IMR-90 (cell line): ENCODE measurements around the gene PTPRK. TPM values are rescaled to one million over a fixed set of nuclear protein-coding genes. Genes with fewer than 3 reads are reported as not detected.

ENCODE experiments used
- ATAC-seq: fragments of 200-7000 bp; cut with Tn5 transposase; 2 replicates; pipeline ENCODE4 v1.9.1; 2020; ENCODE audit warnings: low read depth, mild to moderate bottlenecking, moderate library complexity
- BruUV-seq: library from RNA; stranded (reverse); fragments of 400-500 nt; replicated peaks from 2 replicates; lab custom pipeline; 2021; lab: Mats Ljungman, UMichigan
- CTCF ChIA-PET: fragments of 300-600 bp; formaldehyde crosslinking; extraction: SDS; loops from one replicate; lab custom pipeline; 2021; ENCODE audit warnings: antibody characterized with exemption; lab: Yijun Ruan, JAX
- POLR2A ChIA-PET: fragments of 300-600 bp; sonication (Branson Sonifier 250); formaldehyde crosslinking; loops from one replicate; lab custom pipeline; 2022; ENCODE audit warnings: antibody characterized with exemption; ENCODE audit not compliant: unreplicated experiment; lab: Charles Lee
- DNase-seq: peaks from one replicate; pipeline ENCODE4 v3.0.0; 2013
- H2AFZ ChIP-seq: replicated peaks from 2 replicates; pipeline ENCODE3; 2013; ENCODE audit warnings: low read length, mild to moderate bottlenecking; ENCODE audit not compliant: poor library complexity
- H2AK5ac ChIP-seq: 2 replicates; pipeline ENCODE4 v1.6.1; 2013; ENCODE audit warnings: low read depth, low read length, inconsistent platforms
- H2AK9ac ChIP-seq: replicated peaks from 2 replicates; pipeline ENCODE3; 2013; ENCODE audit warnings: mild to moderate bottlenecking, low read depth, low read length, moderate library complexity; ENCODE audit not compliant: poor library complexity
- H2BK120ac ChIP-seq: 2 replicates; pipeline ENCODE4 v1.6.1; 2013; ENCODE audit warnings: low read depth, low read length, inconsistent platforms
- H2BK15ac ChIP-seq: 3 replicates; pipeline ENCODE4 v1.6.1; 2013; ENCODE audit warnings: low read depth, low read length, inconsistent platforms
- H2BK20ac ChIP-seq: 2 replicates; pipeline ENCODE4 v1.6.1; 2013; ENCODE audit warnings: low read depth, mild to moderate bottlenecking, inconsistent platforms, low read length, moderate library complexity
- H2BK5ac ChIP-seq: 2 replicates; pipeline ENCODE4 v1.6.1; 2013; ENCODE audit warnings: mild to moderate bottlenecking, low read depth, low read length, inconsistent platforms; ENCODE audit not compliant: poor library complexity, severe bottlenecking
- H3K14ac ChIP-seq: replicated peaks from 2 replicates; pipeline ENCODE4 v1.6.1; 2013; ENCODE audit warnings: low read depth, low read length, inconsistent platforms
- H3K18ac ChIP-seq: 2 replicates; pipeline ENCODE4 v1.6.1; 2013; ENCODE audit warnings: low read depth, low read length, control low read depth
- H3K23ac ChIP-seq: 2 replicates; pipeline ENCODE4 v1.6.1; 2013; ENCODE audit warnings: low read depth, low read length, inconsistent platforms
- H3K27ac ChIP-seq: 2 replicates; pipeline ENCODE4 v1.5.1; 2013; ENCODE audit warnings: mild to moderate bottlenecking, control low read depth, low read length; ENCODE audit not compliant: insufficient read depth
- H3K27me3 ChIP-seq: 2 replicates; pipeline ENCODE4 v1.6.1; 2013; ENCODE audit warnings: low read length; ENCODE audit not compliant: control insufficient read depth, insufficient read depth
- H3K36me3 ChIP-seq: 2 replicates; pipeline ENCODE4 v1.6.1; 2013; ENCODE audit warnings: low read length, mixed read lengths; ENCODE audit not compliant: control insufficient read depth, insufficient read depth
- H3K4ac ChIP-seq: 2 replicates; pipeline ENCODE4 v1.6.1; 2013; ENCODE audit warnings: low read depth, low read length, inconsistent platforms
- H3K4me1 ChIP-seq: 2 replicates; pipeline ENCODE4 v1.6.1; 2013; ENCODE audit warnings: low read length, mixed read lengths; ENCODE audit not compliant: control insufficient read depth, insufficient read depth
- H3K4me2 ChIP-seq: 2 replicates; pipeline ENCODE4 v1.6.1; 2013; ENCODE audit warnings: low read depth, mild to moderate bottlenecking, control low read depth, low read length, moderate library complexity
- H3K4me3 ChIP-seq: 2 replicates; pipeline ENCODE4 v1.5.1; 2013; ENCODE audit warnings: low read depth, mild to moderate bottlenecking, control low read depth, low read length, moderate library complexity; ENCODE audit not compliant: insufficient read depth
- H3K56ac ChIP-seq: 2 replicates; pipeline ENCODE4 v1.6.1; 2013; ENCODE audit warnings: low read length, inconsistent platforms; ENCODE audit not compliant: insufficient read depth; ENCODE audit errors: extremely low read depth
- H3K79me1 ChIP-seq, 2 experiments: 2 replicates each; pipeline ENCODE4 v1.6.1; 2013; ENCODE audit warnings: low read length in 2 of 2, inconsistent platforms in 1 of 2, low read depth in 1 of 2
- H3K9ac ChIP-seq: 2 replicates; pipeline ENCODE4 v1.6.1; 2013; ENCODE audit warnings: low read depth, low read length, control low read depth
- H3K9me1 ChIP-seq: 2 replicates; pipeline ENCODE4 v1.6.1; 2013; ENCODE audit warnings: low read length, inconsistent platforms; ENCODE audit not compliant: insufficient read depth
- H3K9me3 ChIP-seq: 2 replicates; pipeline ENCODE4 v1.6.1; 2013; ENCODE audit warnings: low read length; ENCODE audit not compliant: control insufficient read depth, insufficient read depth
- H4K20me1 ChIP-seq: 2 replicates; pipeline ENCODE4 v1.6.1; 2013; ENCODE audit warnings: low read length, inconsistent platforms; ENCODE audit not compliant: insufficient read depth
- H4K5ac ChIP-seq: 2 replicates; pipeline ENCODE4 v1.6.1; 2013; ENCODE audit warnings: mild to moderate bottlenecking, low read depth, low read length, control low read depth
- H4K8ac ChIP-seq, 2 experiments: 2 replicates each; pipeline ENCODE4 v1.6.1; 2013; ENCODE audit warnings: low read depth in 2 of 2, low read length in 2 of 2, control low read depth in 1 of 2, inconsistent platforms in 1 of 2
- H4K91ac ChIP-seq: 2 replicates; pipeline ENCODE4 v1.6.1; 2013; ENCODE audit warnings: low read depth, low read length, inconsistent platforms; ENCODE audit not compliant: insufficient read depth
- BHLHE40 ChIP-seq: fragments of 150-350 bp; IDR thresholded peaks from 2 replicates; pipeline ENCODE4 v1.6.1; 2016; ENCODE audit warnings: mild to moderate bottlenecking, low read depth, low read length
- FOS ChIP-seq: fragments of 150-350 bp; IDR thresholded peaks from 2 replicates; pipeline ENCODE4 v1.6.1; 2016; ENCODE audit warnings: low read depth, low read length
- MAFK ChIP-seq: IDR thresholded peaks from 2 replicates; pipeline ENCODE4 v1.6.1; 2012; ENCODE audit warnings: low read depth, low read length, improper control_type of control experiment
- POLR2A ChIP-seq: IDR thresholded peaks from 2 replicates; pipeline ENCODE4 v1.6.1; 2012; ENCODE audit warnings: mild to moderate bottlenecking, low read depth, low read length
- RAD21 ChIP-seq: IDR thresholded peaks from 2 replicates; pipeline ENCODE4 v1.6.1; 2012; ENCODE audit warnings: low read length, improper control_type of control experiment
- RCOR1 ChIP-seq: IDR thresholded peaks from 2 replicates; pipeline ENCODE4 v1.6.1; 2012; ENCODE audit warnings: mild to moderate bottlenecking, low read length, improper control_type of control experiment; ENCODE audit not compliant: insufficient replicate concordance
- WGBS, 2 experiments: methylation state at CpG; one replicate each; pipeline versions ENCODE4 v1.1.5 to v1.1.7; 2013; ENCODE audit warnings: missing lambda C conversion rate in 2 of 2; ENCODE audit not compliant: insufficient read length in 1 of 2; ENCODE audit errors: extremely low coverage in 2 of 2; 5-methylcytosine and 5-hydroxymethylcytosine counted together
- dilution Hi-C: fragments of 300-500 bp; cut with HindIII; formaldehyde crosslinking; loops from one replicate; pipeline ENCODE4 v1.14.3; 2018; ENCODE audit warnings: low sequenced_read_pairs; ENCODE audit not compliant: unreplicated experiment
- in situ Hi-C: fragments of 300-500 bp; cut with MboI; formaldehyde crosslinking; loops from 3 replicates; pipeline ENCODE4 v1.14.3; 2019; ENCODE audit warnings: low sequenced_read_pairs, inconsistent platforms, mixed read lengths
- intact Hi-C: fragments of 100-400 bp; cut with micrococcal nuclease; formaldehyde crosslinking; loops from 2 replicates; pipeline ENCODE4 v1.10.0; 2022
- polyA plus RNA-seq, 3 experiments: library from polyadenylated mRNA; depleted of rRNA; stranded (reverse); fragments of >200 nt; gene quantifications; 2 replicates each; pipeline ENCODE4 v1.2.3, GENCODE V29; 2012; ENCODE audit warnings: low replicate concordance in 1 of 3
- total RNA-seq: library from RNA; depleted of rRNA; stranded (reverse); fragments of >200 nt; gene quantifications from 2 replicates; pipeline ENCODE4 v1.2.3, GENCODE V29; 2012
- TF ChIP-seq, protein P1 (sequence below): fragments of 150-350 bp; IDR thresholded peaks from 2 replicates; pipeline ENCODE4 v1.6.1; 2017; ENCODE audit warnings: mild to moderate bottlenecking, antibody characterized with exemption, low read length, low read depth

PTPRK gene
- total and polyA plus RNA-seq, 2 of the 4 experiments (the other 2 are of a cell fraction) = 18.0 to 80.8 TPM

- DNase-seq = no peak
Measured at GRCh38 chr6:128076843-128077242, 443.6 kb downstream of the PTPRK start.

More at GRCh38 chr6:128076843-128077242, 443.6 kb downstream of the PTPRK start:
- Histone ChIP-seq H3K27me3 (no peaks in the 10 kb centered on the region), H4K8ac (no peak overlapping the region), H3K14ac (no peak overlapping the region), H4K5ac (no peak overlapping the region), H3K56ac (no peak overlapping the region), H3K9me1 (peaks cover 6% of the 10 kb centered on the region), H4K91ac (no peak overlapping the region), H2AFZ (no peak overlapping the region), H4K20me1 (no peaks in the 10 kb centered on the region), H2BK15ac (no peak overlapping the region), H3K27ac (no peak overlapping the region), H3K4ac (no peak overlapping the region), H2BK5ac (no peak overlapping the region), H3K79me1 (peaks cover 0 to 3% of the 10 kb centered on the region in 2 experiments; a peak in 1 of 4 replicates), H3K9ac (no peak overlapping the region), H3K9me3 (no peaks in the 10 kb centered on the region), H3K18ac (no peak overlapping the region), H3K36me3 (peaks cover 4% of the 10 kb centered on the region), H2AK5ac (no peak overlapping the region), H2AK9ac (no peak overlapping the region), H2BK20ac (no peak overlapping the region), H3K4me3 (no peak overlapping the region), H3K4me1 (no peaks in the 10 kb centered on the region), H2BK120ac (no peak overlapping the region), H3K4me2 (no peak overlapping the region), H3K23ac (no peak overlapping the region)
- no TSS peak for BruUV-seq
- POLR2A ChIA-PET = no interaction called here
- dilution Hi-C loops = no loop called here
- intact Hi-C loops = loop anchor here (10.0 kb wide), 1 partner anchor 438 kb away; no protein-coding TSS in a partner anchor
- TF ChIP-seq FOS = no peak
- peak; percentile 39; the same call in 1 of the 2 replicates for TF ChIP-seq MAFK
- no peak for TF ChIP-seq POLR2A
- no peak for TF ChIP-seq RCOR1
- TF ChIP-seq, protein P1, sequence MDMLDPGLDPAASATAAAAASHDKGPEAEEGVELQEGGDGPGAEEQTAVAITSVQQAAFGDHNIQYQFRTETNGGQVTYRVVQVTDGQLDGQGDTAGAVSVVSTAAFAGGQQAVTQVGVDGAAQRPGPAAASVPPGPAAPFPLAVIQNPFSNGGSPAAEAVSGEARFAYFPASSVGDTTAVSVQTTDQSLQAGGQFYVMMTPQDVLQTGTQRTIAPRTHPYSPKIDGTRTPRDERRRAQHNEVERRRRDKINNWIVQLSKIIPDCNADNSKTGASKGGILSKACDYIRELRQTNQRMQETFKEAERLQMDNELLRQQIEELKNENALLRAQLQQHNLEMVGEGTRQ = no peak
- no peak for TF ChIP-seq RAD21
- no peak for TF ChIP-seq BHLHE40
- no CpG with 5 or more reads among the region's 1 CpG for WGBS, 2 experiments
- no peak for ATAC-seq
- CTCF ChIA-PET = no interaction called here
- in situ Hi-C loops = no loop called here
